ENCODE data around the gene EXOC2.

The EXOC2 gene

GRCh38 chr6:683742-684440 is 9.0 kb downstream of the EXOC2 start:
- peak overlapping the region; percentile 39 for H3K4me3 ChIP-seq (ENCODE audit: control insufficient read depth, low read depth, low read length)
- DNase-seq (ENCODE audit: low read depth), result peak; percentile 62
- TF ChIP-seq CTCF (conservative IDR thresholded peaks at IDR 0.05; ENCODE audit: control insufficient read depth, insufficient read depth, low read depth, low read length), result no peak

- no peak overlapping the region for H3K4me3 ChIP-seq (ENCODE audit: control insufficient read depth, low read depth, low read length)
- no peak for DNase-seq (ENCODE audit: low read depth)
- TF ChIP-seq CTCF (conservative IDR thresholded peaks at IDR 0.05; ENCODE audit: control insufficient read depth, insufficient read depth, low read depth, low read length), result no peak
These were observed 12.1 kb downstream of the EXOC2 start for GRCh38 chr6:680666-681340.

GRCh38 chr6:680251-680650 is 12.7 kb downstream of the EXOC2 start:
- no peak for TF ChIP-seq CTCF (conservative IDR thresholded peaks at IDR 0.05; ENCODE audit: control insufficient read depth, insufficient read depth, low read depth, low read length)
- no peak overlapping the region for H3K4me3 ChIP-seq (ENCODE audit: control insufficient read depth, low read depth, low read length)
- DNase-seq (ENCODE audit: low read depth), result no peak

- no peak for TF ChIP-seq CTCF (conservative IDR thresholded peaks at IDR 0.05; ENCODE audit: control insufficient read depth, insufficient read depth, low read depth, low read length)
- DNase-seq (ENCODE audit: low read depth), result peak; percentile 38
- H3K4me3 ChIP-seq (ENCODE audit: control insufficient read depth, low read depth, low read length), result no peak overlapping the region
These were observed 13.7 kb downstream of the EXOC2 start for GRCh38 chr6:679282-679681.

- no peak for TF ChIP-seq CTCF (conservative IDR thresholded peaks at IDR 0.05; ENCODE audit: control insufficient read depth, insufficient read depth, low read depth, low read length)
- DNase-seq (ENCODE audit: low read depth), result no peak
- no peak overlapping the region for H3K4me3 ChIP-seq (ENCODE audit: control insufficient read depth, low read depth, low read length)
These were observed 14.4 kb downstream of the EXOC2 start for GRCh38 chr6:678520-678919.

GRCh38 chr6:677919-678318 is 15.0 kb downstream of the EXOC2 start:
- TF ChIP-seq CTCF (conservative IDR thresholded peaks at IDR 0.05; ENCODE audit: control insufficient read depth, insufficient read depth, low read depth, low read length), result no peak
- no peak for DNase-seq (ENCODE audit: low read depth)
- H3K4me3 ChIP-seq (ENCODE audit: control insufficient read depth, low read depth, low read length), result no peak overlapping the region
